ENCODE data around the gene DOCK4.

Gene DOCK4

DNA sequence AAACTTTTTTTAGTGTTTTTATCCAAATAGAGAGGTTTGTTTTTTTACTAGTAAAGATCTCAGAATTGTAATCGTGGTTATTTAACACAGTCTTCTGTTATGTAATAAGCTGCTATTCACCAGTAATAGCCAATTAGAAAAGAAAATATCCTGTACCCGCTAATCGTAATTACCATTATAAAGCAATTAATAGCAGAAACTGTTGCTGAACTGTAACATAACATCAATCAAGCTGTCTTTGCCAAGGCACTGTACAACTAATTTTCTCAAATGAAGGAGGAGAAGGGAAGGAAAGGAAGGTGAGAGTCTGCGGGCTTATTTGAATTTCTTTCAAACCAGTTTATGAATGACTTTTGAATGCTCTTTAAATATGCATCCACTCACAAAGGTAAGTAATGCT lies 9.6 kb upstream of the DOCK4 start:
- no peaks in the 10 kb centered on the region for H3K27me3 ChIP-seq (ENCODE audit: control insufficient read depth, insufficient read depth, low read length)
- H3K4me3 ChIP-seq (ENCODE audit: low read depth, low read length): no peak overlapping the region
- no peaks in the 10 kb centered on the region for H3K36me3 ChIP-seq (ENCODE audit: control insufficient read depth, insufficient read depth, low read length)
- no peak overlapping the region for H3K27ac ChIP-seq (ENCODE audit: low read depth, low read length)
- peaks cover 16% of the 10 kb centered on the region for H3K4me1 ChIP-seq (ENCODE audit: control insufficient read depth, insufficient read depth, low read length)
- no peaks in the 10 kb centered on the region for H3K9me3 ChIP-seq (ENCODE audit: control insufficient read depth, insufficient read depth, low read length)
- no peak overlapping the region for H3K9ac ChIP-seq (ENCODE audit: low read depth, low read length)

DNA sequence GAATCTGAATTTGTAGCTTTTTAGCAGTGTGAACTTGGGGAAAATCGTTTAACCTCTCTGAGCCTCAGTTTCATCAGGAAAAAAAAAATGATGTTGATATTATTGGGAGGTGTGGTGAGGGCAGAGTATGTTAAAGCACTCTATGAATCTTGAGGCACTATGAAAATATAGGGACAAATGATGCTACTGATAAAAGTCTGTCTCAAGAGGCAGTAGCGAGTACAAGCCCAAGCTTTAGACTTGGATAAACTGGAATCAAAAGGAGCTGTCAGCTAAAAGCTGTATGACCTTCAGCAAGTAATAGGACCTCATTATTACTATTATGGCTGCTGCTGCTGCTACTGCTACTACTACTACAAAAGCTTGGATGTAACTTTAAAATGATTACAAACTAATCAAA lies 8.7 kb upstream of the DOCK4 start:
- Histone ChIP-seq H3K36me3 (ENCODE audit: control insufficient read depth, insufficient read depth, low read length) (no peaks in the 10 kb centered on the region), H3K27ac (ENCODE audit: low read depth, low read length) (no peak overlapping the region), H3K4me3 (ENCODE audit: low read depth, low read length) (no peak overlapping the region), H3K4me1 (ENCODE audit: control insufficient read depth, insufficient read depth, low read length) (peaks cover 16% of the 10 kb centered on the region), H3K9me3 (ENCODE audit: control insufficient read depth, insufficient read depth, low read length) (no peaks in the 10 kb centered on the region), H3K27me3 (ENCODE audit: control insufficient read depth, insufficient read depth, low read length) (no peaks in the 10 kb centered on the region), H3K9ac (ENCODE audit: low read depth, low read length) (no peak overlapping the region)

- no peak overlapping the region for H3K27ac ChIP-seq (ENCODE audit: low read depth, low read length)
- no peak overlapping the region for H3K4me3 ChIP-seq (ENCODE audit: low read depth, low read length)
- H3K9me3 ChIP-seq (ENCODE audit: control insufficient read depth, insufficient read depth, low read length): no peaks in the 10 kb centered on the region
- H3K27me3 ChIP-seq (ENCODE audit: control insufficient read depth, insufficient read depth, low read length): no peaks in the 10 kb centered on the region
- peaks cover 16% of the 10 kb centered on the region for H3K4me1 ChIP-seq (ENCODE audit: control insufficient read depth, insufficient read depth, low read length)
- no peaks in the 10 kb centered on the region for H3K36me3 ChIP-seq (ENCODE audit: control insufficient read depth, insufficient read depth, low read length)
- no peak overlapping the region for H3K9ac ChIP-seq (ENCODE audit: low read depth, low read length)
Observed at GRCh38 chr7:112214268-112214667, 8.1 kb upstream of the DOCK4 start.

GRCh38 chr7:112213735-112214134 lies 7.5 kb upstream of the DOCK4 start:
- Histone ChIP-seq H3K9ac (ENCODE audit: low read depth, low read length) (no peak overlapping the region), H3K27me3 (ENCODE audit: control insufficient read depth, insufficient read depth, low read length) (no peaks in the 10 kb centered on the region), H3K27ac (ENCODE audit: low read depth, low read length) (no peak overlapping the region), H3K4me3 (ENCODE audit: low read depth, low read length) (no peak overlapping the region), H3K4me1 (ENCODE audit: control insufficient read depth, insufficient read depth, low read length) (peaks cover 16% of the 10 kb centered on the region), H3K36me3 (ENCODE audit: control insufficient read depth, insufficient read depth, low read length) (no peaks in the 10 kb centered on the region), H3K9me3 (ENCODE audit: control insufficient read depth, insufficient read depth, low read length) (no peaks in the 10 kb centered on the region)

GRCh38 chr7:112212571-112212970 lies 6.4 kb upstream of the DOCK4 start:
- Histone ChIP-seq H3K27ac (ENCODE audit: low read depth, low read length) (no peak overlapping the region), H3K9ac (ENCODE audit: low read depth, low read length) (no peak overlapping the region), H3K4me1 (ENCODE audit: control insufficient read depth, insufficient read depth, low read length) (peaks cover 16% of the 10 kb centered on the region), H3K9me3 (ENCODE audit: control insufficient read depth, insufficient read depth, low read length) (no peaks in the 10 kb centered on the region), H3K27me3 (ENCODE audit: control insufficient read depth, insufficient read depth, low read length) (no peaks in the 10 kb centered on the region), H3K4me3 (ENCODE audit: low read depth, low read length) (no peak overlapping the region), H3K36me3 (ENCODE audit: control insufficient read depth, insufficient read depth, low read length) (no peaks in the 10 kb centered on the region)

DNA sequence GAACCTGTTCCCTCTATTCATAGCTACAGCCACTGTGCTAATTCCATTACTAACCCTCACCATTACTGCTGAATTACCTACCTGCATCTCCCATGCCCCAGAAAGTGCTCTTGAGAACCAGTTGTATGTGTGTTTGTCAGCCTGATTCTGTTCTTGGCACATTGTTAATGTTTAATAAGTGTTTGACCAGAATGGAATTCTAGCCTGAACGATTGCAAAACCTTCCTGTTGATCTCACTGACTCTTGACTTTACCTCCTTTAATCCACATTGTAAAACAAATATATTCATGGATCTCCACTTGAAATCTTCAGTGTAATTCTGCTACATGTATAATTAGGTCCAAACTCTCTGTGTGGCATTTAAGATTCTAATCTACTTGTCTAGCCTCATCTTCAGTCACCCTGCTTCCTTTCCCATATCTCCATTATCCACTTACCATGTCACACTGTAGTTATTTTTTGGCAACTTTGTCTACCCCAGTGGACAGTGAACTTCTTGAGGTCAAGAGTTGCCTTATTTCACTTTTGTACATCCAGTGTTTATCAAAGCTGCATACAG lies 5.2 kb upstream of the DOCK4 start:
- Histone ChIP-seq H3K27ac (ENCODE audit: low read depth, low read length) (no peak overlapping the region), H3K27me3 (ENCODE audit: control insufficient read depth, insufficient read depth, low read length) (no peaks in the 10 kb centered on the region)

DNA sequence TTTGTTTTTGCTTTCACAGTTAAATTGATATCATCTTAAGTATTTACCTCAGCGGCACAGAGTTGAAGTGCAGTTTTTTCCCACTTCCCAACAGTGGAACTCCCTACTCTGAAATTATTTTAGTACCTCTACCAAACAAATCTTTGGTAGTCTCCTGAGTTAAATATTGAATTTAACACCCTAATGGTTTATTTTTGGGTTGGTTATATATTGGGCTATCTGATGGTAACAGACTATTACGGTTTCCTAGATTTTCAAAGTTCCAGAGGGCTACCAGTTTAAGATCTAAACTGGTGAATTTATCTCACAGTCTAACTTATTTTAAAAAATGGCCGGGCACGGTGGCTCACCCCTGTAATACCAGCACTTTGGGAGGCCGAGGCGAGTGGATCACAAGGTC lies 1.6 kb upstream of the DOCK4 start:
- Histone ChIP-seq H3K9me3 (ENCODE audit: control insufficient read depth, insufficient read depth, low read length) (no peaks in the 10 kb centered on the region), H3K36me3 (ENCODE audit: control insufficient read depth, insufficient read depth, low read length) (no peaks in the 10 kb centered on the region), H3K4me3 (ENCODE audit: low read depth, low read length) (peak overlapping the region; percentile 96), H3K9ac (ENCODE audit: low read depth, low read length) (no peak overlapping the region), H3K27me3 (ENCODE audit: control insufficient read depth, insufficient read depth, low read length) (no peaks in the 10 kb centered on the region), H3K27ac (ENCODE audit: low read depth, low read length) (no peak overlapping the region), H3K4me1 (ENCODE audit: control insufficient read depth, insufficient read depth, low read length) (peaks cover 16% of the 10 kb centered on the region)

More for the DNA sequence above, 5.2 kb upstream of the DOCK4 start:
- Histone ChIP-seq H3K9me3 (ENCODE audit: control insufficient read depth, insufficient read depth, low read length) (no peaks in the 10 kb centered on the region), H3K4me1 (ENCODE audit: control insufficient read depth, insufficient read depth, low read length) (peaks cover 16% of the 10 kb centered on the region), H3K9ac (ENCODE audit: low read depth, low read length) (no peak overlapping the region), H3K4me3 (ENCODE audit: low read depth, low read length) (no peak overlapping the region), H3K36me3 (ENCODE audit: control insufficient read depth, insufficient read depth, low read length) (no peaks in the 10 kb centered on the region)

GRCh38 chr7:112206991-112207592 lies 893 bp upstream of the DOCK4 start:
- H3K27me3 ChIP-seq (ENCODE audit: control insufficient read depth, insufficient read depth, low read length): no peaks in the 10 kb centered on the region
- H3K4me3 ChIP-seq (ENCODE audit: low read depth, low read length): peak overlapping the region; percentile 96
- no peaks in the 10 kb centered on the region for H3K36me3 ChIP-seq (ENCODE audit: control insufficient read depth, insufficient read depth, low read length)
- no peaks in the 10 kb centered on the region for H3K9me3 ChIP-seq (ENCODE audit: control insufficient read depth, insufficient read depth, low read length)
- peaks cover 14% of the 10 kb centered on the region for H3K4me1 ChIP-seq (ENCODE audit: control insufficient read depth, insufficient read depth, low read length)
- peak overlapping the region; percentile 85 for H3K9ac ChIP-seq (ENCODE audit: low read depth, low read length)
- peak overlapping the region; percentile 59 for H3K27ac ChIP-seq (ENCODE audit: low read depth, low read length)

DNA sequence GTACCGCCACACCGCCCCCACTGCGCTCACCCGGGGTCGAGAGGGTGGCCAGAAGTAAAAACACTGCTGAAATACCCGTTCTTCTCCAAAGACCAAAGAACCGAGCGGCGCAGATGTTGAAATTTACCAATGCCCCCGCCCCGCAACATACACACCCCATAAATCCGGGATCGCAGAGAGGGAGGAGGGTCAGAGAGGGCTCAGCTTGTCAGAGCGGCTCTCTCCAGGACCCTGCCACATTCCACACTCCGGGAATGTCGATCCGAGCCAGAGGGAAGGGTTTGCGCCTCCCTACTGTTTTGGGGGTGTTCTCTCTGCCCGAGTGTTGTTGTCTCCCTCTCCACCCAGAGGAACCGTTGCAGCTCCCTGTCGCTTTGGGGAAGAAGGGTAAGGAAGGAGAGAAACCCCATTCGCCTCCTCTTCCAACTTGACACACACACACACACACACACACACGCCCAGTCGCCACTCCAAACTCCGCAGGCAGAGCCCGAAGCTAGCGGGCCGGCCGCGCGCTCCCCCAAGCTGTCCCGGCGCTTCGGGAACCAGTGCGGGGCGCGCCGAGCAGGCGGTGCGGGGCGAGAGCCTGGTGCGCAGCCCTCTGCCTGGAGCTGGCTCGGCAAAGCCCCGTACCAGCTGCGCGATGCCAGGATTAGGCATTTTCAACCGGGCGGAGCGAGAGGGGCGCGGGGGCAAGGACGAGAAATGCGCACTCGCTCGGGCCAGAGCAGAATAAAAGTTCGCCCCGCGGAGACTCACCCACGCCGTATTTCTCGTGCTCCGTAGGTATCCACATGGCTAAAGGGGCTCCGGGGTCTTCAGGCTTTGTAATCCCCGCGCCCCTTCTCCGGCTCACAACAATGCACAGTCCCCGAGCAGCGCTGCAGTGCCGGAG lies 609 bp downstream of the DOCK4 start:
- H3K27me3 ChIP-seq (ENCODE audit: control insufficient read depth, insufficient read depth, low read length): no peaks in the 10 kb centered on the region
- peak overlapping the region; percentile 64 for H3K9ac ChIP-seq (ENCODE audit: low read depth, low read length)
- peak overlapping the region; percentile 79 for H3K27ac ChIP-seq (ENCODE audit: low read depth, low read length)
- peaks cover 13% of the 10 kb centered on the region for H3K4me1 ChIP-seq (ENCODE audit: control insufficient read depth, insufficient read depth, low read length)
- H3K9me3 ChIP-seq (ENCODE audit: control insufficient read depth, insufficient read depth, low read length): no peaks in the 10 kb centered on the region
- H3K4me3 ChIP-seq (ENCODE audit: low read depth, low read length): peak overlapping the region; percentile 96
- no peaks in the 10 kb centered on the region for H3K36me3 ChIP-seq (ENCODE audit: control insufficient read depth, insufficient read depth, low read length)

DNA sequence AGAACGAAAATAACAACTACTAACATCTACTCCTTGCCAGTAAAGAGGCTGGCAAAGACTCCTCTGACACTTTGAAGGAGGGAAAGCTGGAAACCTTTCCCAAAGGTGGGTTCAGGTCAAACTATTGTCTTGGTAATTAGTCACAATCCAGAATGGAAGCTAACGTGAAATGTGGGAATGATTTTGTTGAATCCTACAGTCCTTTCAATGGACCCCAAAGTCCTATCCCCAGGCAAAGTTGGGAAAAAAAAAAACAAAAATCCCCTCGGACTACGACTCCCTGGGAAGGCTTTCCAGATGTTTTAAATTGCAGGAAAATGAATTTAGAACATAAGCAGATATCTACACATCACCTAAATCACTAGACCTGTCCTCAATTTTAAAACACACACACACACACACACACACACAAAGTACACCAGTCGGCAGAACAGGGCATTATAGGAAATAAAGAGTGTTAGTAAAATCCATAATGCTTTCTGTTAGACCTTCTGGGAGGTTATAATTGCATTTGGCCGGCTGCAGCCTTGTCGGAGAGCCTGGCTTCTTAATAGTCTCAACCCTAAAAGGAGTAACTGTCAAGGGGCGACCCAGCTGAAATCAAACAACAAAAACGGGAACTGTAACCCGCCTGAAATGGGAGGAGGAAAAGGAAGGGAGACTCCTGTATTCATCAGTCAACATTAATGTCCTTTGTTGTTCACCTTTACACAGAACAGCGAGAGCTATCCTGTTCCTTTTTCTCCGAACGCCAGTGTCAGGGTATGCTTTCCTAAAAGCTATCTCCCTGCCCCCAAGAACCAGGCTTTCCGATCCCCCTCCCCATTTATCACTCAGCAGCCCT lies 1.5 kb downstream of the DOCK4 start:
- Histone ChIP-seq H3K4me1 (ENCODE audit: control insufficient read depth, insufficient read depth, low read length) (peaks cover 13% of the 10 kb centered on the region), H3K27me3 (ENCODE audit: control insufficient read depth, insufficient read depth, low read length) (no peaks in the 10 kb centered on the region), H3K4me3 (ENCODE audit: low read depth, low read length) (peak overlapping the region; percentile 96), H3K9me3 (ENCODE audit: control insufficient read depth, insufficient read depth, low read length) (no peaks in the 10 kb centered on the region), H3K27ac (ENCODE audit: low read depth, low read length) (peak overlapping the region; percentile 79), H3K36me3 (ENCODE audit: control insufficient read depth, insufficient read depth, low read length) (no peaks in the 10 kb centered on the region), H3K9ac (ENCODE audit: low read depth, low read length) (no peak overlapping the region)
